Loucy (cell line): ENCODE measurements around the gene LTA.

Source experiments
- H2AFZ ChIP-seq: fragments of 200-600 bp; sonication (generic); 2 replicates; pipeline ENCODE4 v1.6.0; 2016; ENCODE audit warnings: antibody characterized with exemption, mild to moderate bottlenecking, low read length, moderate library complexity
- H3F3A ChIP-seq: fragments of 200-600 bp; 2 replicates; pipeline ENCODE4 v1.6.0; 2016; ENCODE audit warnings: antibody characterized with exemption, low read depth, mild to moderate bottlenecking
- H3K27me3 ChIP-seq: fragments of 200-600 bp; sonication (generic); 2 replicates; pipeline ENCODE4 v1.6.1; 2014; ENCODE audit warnings: low read length, mild to moderate bottlenecking; ENCODE audit not compliant: insufficient read depth, poor library complexity, severe bottlenecking
- H3K36me3 ChIP-seq: fragments of 200-600 bp; sonication (generic); 2 replicates; pipeline ENCODE4 v1.6.1; 2016; ENCODE audit warnings: low read length; ENCODE audit not compliant: insufficient read depth
- H3K4me1 ChIP-seq: fragments of 200-600 bp; sonication (generic); 2 replicates; pipeline ENCODE4 v1.5.1; 2014; ENCODE audit warnings: low read length, mild to moderate bottlenecking; ENCODE audit not compliant: insufficient read depth, poor library complexity, severe bottlenecking
- H3K4me2 ChIP-seq: fragments of 200-600 bp; sonication (generic); 2 replicates; pipeline ENCODE4 v1.6.0; 2014; ENCODE audit warnings: antibody characterized with exemption, low read length, low read depth, mild to moderate bottlenecking; ENCODE audit not compliant: poor library complexity, severe bottlenecking
- H3K4me3 ChIP-seq: fragments of 200-600 bp; sonication (generic); 2 replicates; pipeline ENCODE4 v1.5.1; 2014; ENCODE audit warnings: low read length, mild to moderate bottlenecking, mixed read lengths; ENCODE audit not compliant: poor library complexity, severe bottlenecking
- H3K79me2 ChIP-seq: fragments of 200-600 bp; sonication (generic); 2 replicates; pipeline ENCODE4 v1.6.1; 2014; ENCODE audit warnings: low read length; ENCODE audit not compliant: insufficient read depth
- H3K9ac ChIP-seq: fragments of 200-600 bp; sonication (generic); 2 replicates; pipeline ENCODE4 v1.6.0; 2014; ENCODE audit warnings: mild to moderate bottlenecking, low read depth, low read length, moderate library complexity; ENCODE audit not compliant: poor library complexity, severe bottlenecking
- H3K9me2 ChIP-seq: fragments of 200-600 bp; sonication (generic); replicated peaks from 2 replicates; pipeline ENCODE4 v1.6.1; 2016; ENCODE audit warnings: low read depth, low read length, mixed read lengths
- H3K9me3 ChIP-seq: fragments of 200-600 bp; sonication (generic); 2 replicates; pipeline ENCODE4 v1.6.1; 2014; ENCODE audit warnings: mild to moderate bottlenecking, antibody characterized with exemption, low read length, low read depth; ENCODE audit not compliant: insufficient read depth
- H4K20me1 ChIP-seq: fragments of 200-600 bp; sonication (generic); 2 replicates; pipeline ENCODE4 v1.6.0; 2014; ENCODE audit warnings: antibody characterized with exemption, low read length, mild to moderate bottlenecking; ENCODE audit not compliant: insufficient read depth, poor library complexity, severe bottlenecking
- EZH2phosphoT487 ChIP-seq: fragments of 200-600 bp; IDR thresholded peaks from 2 replicates; pipeline ENCODE4 v1.6.1; 2018; ENCODE audit warnings: antibody characterized with exemption, mild to moderate bottlenecking, moderate library complexity, borderline replicate concordance
- TF ChIP-seq, protein P1 (sequence below): fragments of 200-600 bp; sonication (generic); conservative IDR thresholded peaks from 2 replicates; pipeline ENCODE4 v1.5.1; 2014; ENCODE audit warnings: mild to moderate bottlenecking, antibody characterized with exemption, low read length

LTA gene

DNA sequence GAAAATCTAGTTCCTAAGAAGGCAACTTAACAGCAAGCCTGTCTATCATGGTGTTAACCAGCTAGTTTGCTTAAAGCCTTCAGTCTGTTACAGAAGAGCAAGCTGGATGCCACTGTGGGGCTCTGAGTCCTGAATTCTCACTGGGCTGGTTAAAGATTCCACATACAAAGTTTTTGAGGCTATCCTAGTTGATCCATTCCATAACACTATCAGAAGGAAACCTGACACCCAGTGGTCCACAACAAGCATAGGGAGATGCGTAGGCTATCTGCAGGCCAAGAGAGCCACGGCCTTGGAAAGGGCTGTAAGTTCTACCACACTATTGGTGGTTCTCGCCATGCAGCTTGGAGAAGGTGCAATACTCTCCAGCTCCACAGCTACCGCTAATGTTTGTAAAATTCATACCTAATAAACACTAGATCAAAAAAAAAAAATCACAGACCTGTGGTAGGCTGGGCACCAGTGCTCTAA is 43.7 kb upstream of the LTA start:
- H3K9me3 ChIP-seq, result no peaks in the 10 kb centered on the region
- no peak overlapping the region for H2AFZ ChIP-seq
- H3K27me3 ChIP-seq, result no peaks in the 10 kb centered on the region
- no peak overlapping the region for H3K4me3 ChIP-seq
- peaks cover 2% of the 10 kb centered on the region; the same call in 1 of the 2 replicates for H3F3A ChIP-seq
- no peak overlapping the region for H3K9ac ChIP-seq
- H3K36me3 ChIP-seq, result peaks cover 45% of the 10 kb centered on the region
- peaks cover 40% of the 10 kb centered on the region for H4K20me1 ChIP-seq
- H3K4me1 ChIP-seq, result peaks cover 5% of the 10 kb centered on the region
- no peak overlapping the region for H3K4me2 ChIP-seq
- TF ChIP-seq, protein P1, sequence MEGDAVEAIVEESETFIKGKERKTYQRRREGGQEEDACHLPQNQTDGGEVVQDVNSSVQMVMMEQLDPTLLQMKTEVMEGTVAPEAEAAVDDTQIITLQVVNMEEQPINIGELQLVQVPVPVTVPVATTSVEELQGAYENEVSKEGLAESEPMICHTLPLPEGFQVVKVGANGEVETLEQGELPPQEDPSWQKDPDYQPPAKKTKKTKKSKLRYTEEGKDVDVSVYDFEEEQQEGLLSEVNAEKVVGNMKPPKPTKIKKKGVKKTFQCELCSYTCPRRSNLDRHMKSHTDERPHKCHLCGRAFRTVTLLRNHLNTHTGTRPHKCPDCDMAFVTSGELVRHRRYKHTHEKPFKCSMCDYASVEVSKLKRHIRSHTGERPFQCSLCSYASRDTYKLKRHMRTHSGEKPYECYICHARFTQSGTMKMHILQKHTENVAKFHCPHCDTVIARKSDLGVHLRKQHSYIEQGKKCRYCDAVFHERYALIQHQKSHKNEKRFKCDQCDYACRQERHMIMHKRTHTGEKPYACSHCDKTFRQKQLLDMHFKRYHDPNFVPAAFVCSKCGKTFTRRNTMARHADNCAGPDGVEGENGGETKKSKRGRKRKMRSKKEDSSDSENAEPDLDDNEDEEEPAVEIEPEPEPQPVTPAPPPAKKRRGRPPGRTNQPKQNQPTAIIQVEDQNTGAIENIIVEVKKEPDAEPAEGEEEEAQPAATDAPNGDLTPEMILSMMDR, result no peak
- TF ChIP-seq EZH2phosphoT487, result no peak
- H3K79me2 ChIP-seq, result peaks cover 28% of the 10 kb centered on the region
- H3K9me2 ChIP-seq, result no peaks in the 10 kb centered on the region

DNA sequence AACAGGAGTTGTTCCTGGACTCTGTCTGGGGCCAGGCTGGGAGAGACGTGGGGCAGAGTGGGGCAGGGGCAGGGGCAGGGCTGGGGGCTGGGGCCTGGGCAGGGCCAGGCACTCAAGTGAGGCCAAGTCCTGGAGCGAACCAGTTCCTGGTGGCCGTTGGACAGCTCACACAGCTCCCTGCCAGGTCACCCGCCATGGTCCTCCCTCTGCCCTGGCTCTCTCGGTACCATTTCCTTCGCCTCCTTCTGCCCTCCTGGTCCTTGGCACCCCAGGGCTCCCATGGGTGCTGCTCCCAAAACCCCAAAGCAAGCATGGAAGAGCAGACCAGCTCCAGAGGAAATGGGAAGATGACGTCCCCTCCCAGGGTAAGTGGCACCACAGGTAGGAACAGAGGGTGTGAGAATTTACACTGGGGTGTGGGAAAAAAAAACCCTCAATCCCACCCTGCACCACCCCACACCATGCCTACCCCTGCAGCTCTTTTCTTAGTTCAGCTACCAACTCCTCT is 43.2 kb upstream of the LTA start, which contains the start of gene MCCD1:
TSS of gene MCCD1 (plus strand) at position 142 of the 508 bp plus-strand sequence. CDS start at position 195, 53 bp downstream.
- H3K4me2 ChIP-seq, result no peak within 1 kb of the TSS
- H3K4me3 ChIP-seq, result no peak within 1 kb of the TSS
- H3K4me1 ChIP-seq, result peaks cover 11% of the 10 kb centered on the region
- H4K20me1 ChIP-seq, result peaks cover 45% of the 10 kb centered on the region
- peaks cover 50% of the 10 kb centered on the region for H3K36me3 ChIP-seq
- no peaks in the 10 kb centered on the region for H3K27me3 ChIP-seq
- no peaks in the 10 kb centered on the region for H3K9me3 ChIP-seq
- peaks cover 2% of the 10 kb centered on the region; the same call in 1 of the 2 replicates for H3F3A ChIP-seq
- no peak within 1 kb of the TSS for H2AFZ ChIP-seq
- peaks cover 34% of the 10 kb centered on the region for H3K79me2 ChIP-seq
- H3K9ac ChIP-seq, result no peak within 1 kb of the TSS
- TF ChIP-seq, protein P1, result no peak
- no peak for TF ChIP-seq EZH2phosphoT487
- H3K9me2 ChIP-seq, result no peaks in the 10 kb centered on the region

DNA sequence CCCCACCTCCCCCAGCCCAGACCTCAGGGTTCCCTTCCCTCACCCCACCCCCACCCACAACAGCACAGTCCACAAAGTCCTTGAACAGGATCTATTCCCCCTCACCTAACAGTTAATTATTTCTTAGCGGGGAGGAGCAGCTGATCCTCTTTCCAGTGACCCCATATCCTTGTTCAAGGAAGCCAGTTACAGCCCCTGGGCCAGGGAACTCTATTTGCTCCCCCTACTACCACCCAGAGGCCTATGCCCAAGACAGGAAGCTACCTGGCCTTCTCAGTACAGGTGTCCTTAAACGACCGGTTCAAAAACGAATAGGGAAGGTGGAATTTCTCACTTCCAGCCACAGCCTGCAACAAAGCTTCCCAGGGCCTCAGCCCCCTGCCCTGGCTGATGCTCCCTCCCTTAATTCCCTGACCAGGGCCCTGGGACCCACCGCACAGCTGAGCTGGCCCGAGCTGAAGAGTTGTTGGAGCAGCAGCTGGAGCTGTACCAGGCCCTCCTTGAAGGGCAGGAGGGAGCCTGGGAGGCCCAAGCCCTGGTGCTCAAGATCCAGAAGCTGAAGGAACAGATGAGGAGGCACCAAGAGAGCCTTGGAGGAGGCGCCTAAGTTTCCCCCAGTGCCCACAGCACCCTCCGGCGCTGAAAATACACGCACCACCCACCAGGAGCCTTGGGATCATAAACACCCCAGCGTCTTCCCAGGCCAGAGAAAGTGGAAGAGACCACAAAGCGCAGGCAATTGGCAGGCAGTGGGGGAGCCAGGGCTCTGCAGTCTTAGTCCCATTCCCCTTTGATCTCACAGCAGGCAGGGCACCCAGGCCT is 42.5 kb upstream of the LTA start:
- Histone ChIP-seq H3K4me1 (peaks cover 17% of the 10 kb centered on the region), H3K9me3 (no peaks in the 10 kb centered on the region), H3K27me3 (no peaks in the 10 kb centered on the region), H3K9ac (no peak overlapping the region), H3F3A (peaks cover 2% of the 10 kb centered on the region; the same call in 1 of the 2 replicates), H3K9me2 (no peaks in the 10 kb centered on the region), H3K4me3 (no peak overlapping the region), H3K36me3 (peaks cover 57% of the 10 kb centered on the region), H2AFZ (no peak overlapping the region), H3K4me2 (no peak overlapping the region), H3K79me2 (peaks cover 40% of the 10 kb centered on the region), H4K20me1 (peaks cover 52% of the 10 kb centered on the region)
- no peak for TF ChIP-seq EZH2phosphoT487
- TF ChIP-seq, protein P1, result no peak
